ENCODE measurements around the gene TLR6. TPM values are rescaled to one million over a fixed set of nuclear protein-coding genes. Genes with fewer than 3 reads are reported as not detected.

Gene TLR6
- total RNA-seq, 6 donors from 2014 or later = 3.2 to 10.4 (median 5.8) TPM

- Histone ChIP-seq H3K4me3 (no peak overlapping the region), H3K9me3 (no peaks in the 10 kb centered on the region), H3K4me1 (peaks cover 0 to 19% (median 13%) of the 10 kb centered on the region in 4 donors), H3K27ac (peak overlapping the region; percentile 76 to 90 (median 81)), H3K36me3 (no peaks in the 10 kb centered on the region), H3K27me3 (no peaks in the 10 kb centered on the region)
- ATAC-seq (ENCODE audit: low FRiP score in 2 of 2) (peak; percentile 89 to 95), DNase-seq (peak in 1 of 2 donors; percentile 63)
- TF ChIP-seq POLR2AphosphoS5 (IDR thresholded peaks at IDR 0.05) (peak; percentile 49 to 63), CTCF (IDR thresholded peaks at IDR 0.05) (no peak), POLR2A (IDR thresholded peaks at IDR 0.05) (peak in 2 of 4 donors; percentile 6 to 65), EP300 (IDR thresholded peaks at IDR 0.05) (peak in 2 of 4 donors; percentile 2 to 15)
- WGBS, 2 donors = 31 to 32% methylated on average over 3 of the region's 3 CpGs
Measured at GRCh38 chr4:38857354-38858096, 908 bp upstream of the TLR6 start.

- Histone ChIP-seq H3K36me3 (no peaks in the 10 kb centered on the region), H3K4me3 (peak overlapping the region in 3 of 4 donors; percentile 22 to 40 (median 39)), H3K27me3 (no peaks in the 10 kb centered on the region), H3K9me3 (no peaks in the 10 kb centered on the region), H3K27ac (peak overlapping the region; percentile 76 to 90 (median 81)), H3K4me1 (peaks cover 0 to 19% (median 13%) of the 10 kb centered on the region in 4 donors)
- peak in 1 of 2 donors; percentile 50 for DNase-seq
- peak in 1 of 2 donors; percentile 62 for ATAC-seq (ENCODE audit: low FRiP score in 2 of 2)
- 22 to 30% methylated on average over 4 of the region's 4 CpGs for WGBS, 2 donors
- TF ChIP-seq POLR2A (IDR thresholded peaks at IDR 0.05) (peak in 1 of 4 donors; percentile 26), EP300 (IDR thresholded peaks at IDR 0.05) (no peak), CTCF (IDR thresholded peaks at IDR 0.05) (no peak), POLR2AphosphoS5 (IDR thresholded peaks at IDR 0.05) (no peak)
Measured at GRCh38 chr4:38856046-38856445, 571 bp downstream of the TLR6 start.

- no peak for DNase-seq
- Histone ChIP-seq H3K36me3 (no peaks in the 10 kb centered on the region), H3K4me3 (peak overlapping the region in 3 of 4 donors; percentile 22 to 40 (median 39)), H3K27me3 (no peaks in the 10 kb centered on the region), H3K27ac (peak overlapping the region; percentile 76 to 90 (median 81)), H3K9me3 (no peaks in the 10 kb centered on the region), H3K4me1 (peaks cover 0 to 19% (median 13%) of the 10 kb centered on the region in 4 donors)
- WGBS, 2 donors = 77 to 83% methylated on average over 5 of the region's 5 CpGs
- no peak for ATAC-seq (ENCODE audit: low FRiP score in 2 of 2)
- TF ChIP-seq CTCF (IDR thresholded peaks at IDR 0.05) (no peak), EP300 (IDR thresholded peaks at IDR 0.05) (no peak), POLR2AphosphoS5 (IDR thresholded peaks at IDR 0.05) (no peak), POLR2A (IDR thresholded peaks at IDR 0.05) (no peak)
Measured at GRCh38 chr4:38855466-38855865, 1.2 kb downstream of the TLR6 start.

- DNase-seq (no peak), ATAC-seq (ENCODE audit: low FRiP score in 2 of 2) (no peak)
- 82 to 100% methylated on average over 3 of the region's 3 CpGs for WGBS, 2 donors
- H3K36me3 ChIP-seq = no peaks in the 10 kb centered on the region
- H3K4me1 ChIP-seq = no peaks in the 10 kb centered on the region
- no peaks in the 10 kb centered on the region for H3K9me3 ChIP-seq
- no peak overlapping the region for H3K4me3 ChIP-seq
- no peak for TF ChIP-seq POLR2AphosphoS5 (IDR thresholded peaks at IDR 0.05)
- TF ChIP-seq EP300 (IDR thresholded peaks at IDR 0.05) = no peak
- no peak for TF ChIP-seq POLR2A (IDR thresholded peaks at IDR 0.05)
- H3K27ac ChIP-seq = no peak overlapping the region
- H3K27me3 ChIP-seq = no peaks in the 10 kb centered on the region
Measured at GRCh38 chr4:38846015-38846414, 10.6 kb downstream of the TLR6 start.

GRCh38 chr4:38842994-38843393, 13.6 kb downstream of the TLR6 start:
- H3K36me3 ChIP-seq = no peaks in the 10 kb centered on the region
- no peak overlapping the region for H3K4me3 ChIP-seq
- no peaks in the 10 kb centered on the region for H3K4me1 ChIP-seq
- WGBS, 2 donors = 69 to 76% methylated on average over 4 of the region's 4 CpGs
- no peak for DNase-seq
- no peaks in the 10 kb centered on the region for H3K27me3 ChIP-seq
- TF ChIP-seq POLR2A (IDR thresholded peaks at IDR 0.05) = no peak
- TF ChIP-seq EP300 (IDR thresholded peaks at IDR 0.05) = no peak
- TF ChIP-seq POLR2AphosphoS5 (IDR thresholded peaks at IDR 0.05) = no peak
- no peak for TF ChIP-seq CTCF (IDR thresholded peaks at IDR 0.05)
- no peak for ATAC-seq (ENCODE audit: low FRiP score in 2 of 2)
- H3K9me3 ChIP-seq = no peaks in the 10 kb centered on the region
- H3K27ac ChIP-seq = no peak overlapping the region
